GM12878 (cell line): ENCODE measurements around the gene FANCE. TPM values are rescaled to one million over a fixed set of nuclear protein-coding genes. Genes with fewer than 3 reads are reported as not detected.

Experiments
- ATAC-seq: fragments of 200-7000 bp; cut with Tn5 transposase; 3 replicates; pipeline ENCODE4 v1.9.1; 2020; ENCODE audit warnings: mild to moderate bottlenecking, moderate library complexity
- BruUV-seq: library from RNA; stranded (reverse); fragments of 400-500 nt; replicated peaks from 2 replicates; lab custom pipeline; 2021; lab: Mats Ljungman, UMichigan
- CTCF ChIA-PET: fragments of 300-600 bp; sonication (Branson Sonifier 250); formaldehyde crosslinking; extraction: SDS; loops from one replicate; lab custom pipeline; 2021; ENCODE audit warnings: inconsistent platforms; lab: Yijun Ruan, JAX
- POLR2A ChIA-PET: fragments of 350-600 bp; formaldehyde crosslinking; extraction: SDS; loops from one replicate; lab custom pipeline; 2021; ENCODE audit warnings: inconsistent platforms; lab: Charles Lee
- RAD21 ChIA-PET: fragments of 300-600 bp; sonication (Branson Sonifier 250); formaldehyde crosslinking; loops from one replicate; lab custom pipeline; 2023; ENCODE audit warnings: antibody characterized with exemption; ENCODE audit not compliant: unreplicated experiment; lab: Charles Lee
- SMC1A ChIA-PET: fragments of 300-600 bp; sonication (Branson Sonifier 250); formaldehyde crosslinking; loops from one replicate; lab custom pipeline; 2023; ENCODE audit not compliant: unreplicated experiment, uncharacterized antibody; lab: Charles Lee
- DNase-seq: peaks from one replicate; pipeline ENCODE4 v3.0.0-alpha.2; 2011; ENCODE audit warnings: low read depth, low spot score
- FAIRE-seq: peaks from 3 replicates; lab custom pipeline; 2011; peaks lifted over from hg19 to GRCh38; lab: Jason Lieb, UNC
- H2AFZ ChIP-seq: 2 replicates; pipeline ENCODE4 v1.6.0; 2011; ENCODE audit warnings: low read depth, low read length, control low read depth; ENCODE audit not compliant: control insufficient read depth
- H3K27ac ChIP-seq: 2 replicates; pipeline ENCODE4 v1.5.1; 2011; ENCODE audit warnings: control low read depth; ENCODE audit not compliant: control insufficient read depth, insufficient read depth
- H3K27me3 ChIP-seq, 2 experiments: replicated peaks in 1 of 2; 2 replicates each; pipeline versions ENCODE4 v1.6.0 to v1.6.1; 2011; ENCODE audit warnings: low read length in 1 of 2; ENCODE audit not compliant: control insufficient read depth in 2 of 2, insufficient read depth in 2 of 2
- H3K36me3 ChIP-seq, 2 experiments: 2 replicates each; pipeline ENCODE4 v1.5.1; 2011; ENCODE audit warnings: low read length in 1 of 2; ENCODE audit not compliant: control insufficient read depth in 2 of 2, insufficient read depth in 2 of 2
- H3K4me1 ChIP-seq: 2 replicates; pipeline ENCODE4 v1.6.1; 2011; ENCODE audit warnings: mild to moderate bottlenecking, low read length, moderate library complexity, mixed read lengths; ENCODE audit not compliant: control insufficient read depth, insufficient read depth
- H3K4me2 ChIP-seq: 2 replicates; pipeline ENCODE4 v1.6.0; 2011; ENCODE audit warnings: control low read depth; ENCODE audit not compliant: control insufficient read depth, insufficient read depth
- H3K4me3 ChIP-seq: fragments of 200-600 bp; sonication (generic); 2 replicates; pipeline ENCODE4 v1.5.1; 2016
- H3K79me2 ChIP-seq: 2 replicates; pipeline ENCODE4 v1.6.0; 2011; ENCODE audit warnings: low read length; ENCODE audit not compliant: control insufficient read depth, insufficient read depth
- H3K9ac ChIP-seq: 2 replicates; pipeline ENCODE4 v1.8.0; 2011; ENCODE audit warnings: low read length, control low read depth, mixed read lengths; ENCODE audit not compliant: control insufficient read depth, insufficient read depth
- H3K9me3 ChIP-seq: replicated peaks from 3 replicates; pipeline ENCODE4 v1.5.1; 2011; ENCODE audit warnings: mild to moderate bottlenecking, low read length; ENCODE audit not compliant: control insufficient read depth, insufficient read depth
- H4K20me1 ChIP-seq: 2 replicates; pipeline ENCODE4 v1.6.0; 2011; ENCODE audit not compliant: control insufficient read depth, insufficient read depth
- BACH1 ChIP-seq: fragments of 450-650 bp; IDR thresholded peaks from 2 replicates; pipeline ENCODE4 v1.6.1; 2017; ENCODE audit warnings: mild to moderate bottlenecking, borderline replicate concordance
- CBX5 ChIP-seq: sonication (generic); IDR thresholded peaks from 2 replicates; pipeline ENCODE4 v1.6.1; 2016; ENCODE audit warnings: low read depth, moderate library complexity, mild to moderate bottlenecking, inconsistent platforms
- IKZF2 ChIP-seq, 2 experiments: fragments of 450-650 bp; IDR thresholded peaks; 2 replicates each; pipeline ENCODE4 v1.6.1; 2017; ENCODE audit warnings: mild to moderate bottlenecking in 2 of 2, moderate library complexity in 2 of 2
- IRF4 ChIP-seq: IDR thresholded peaks from 2 replicates; pipeline ENCODE4 v1.6.1; 2011; ENCODE audit warnings: low read depth, low read length
- PAX5 ChIP-seq: IDR thresholded peaks from 2 replicates; pipeline ENCODE4 v1.6.1; 2011; ENCODE audit warnings: low read depth, low read length, borderline replicate concordance
- PML ChIP-seq: IDR thresholded peaks from 2 replicates; pipeline ENCODE4 v1.6.1; 2012; ENCODE audit warnings: low read length, inconsistent platforms
- POLR2AphosphoS5 ChIP-seq: IDR thresholded peaks from 2 replicates; pipeline ENCODE4 v1.6.1; 2011; ENCODE audit warnings: mild to moderate bottlenecking, low read length, inconsistent platforms
- YY1 ChIP-seq: IDR thresholded peaks from 2 replicates; pipeline ENCODE4 v1.6.1; 2011; ENCODE audit warnings: low read depth, mild to moderate bottlenecking, low read length
- WGBS: methylation state at CpG from one replicate; pipeline ENCODE4 v1.1.6; 2016; ENCODE audit warnings: low lambda C conversion rate; ENCODE audit not compliant: insufficient replicate concordance, insufficient coverage; ENCODE audit errors: missing lambda C conversion rate; 5-methylcytosine and 5-hydroxymethylcytosine counted together
- in situ Hi-C: fragments of 300-500 bp; cut with MboI; formaldehyde crosslinking; loops from 9 replicates; pipeline ENCODE4 v1.14.3; 2018; ENCODE audit warnings: mixed read lengths
- intact Hi-C: fragments of 100-400 bp; cut with micrococcal nuclease; formaldehyde crosslinking; loops from one replicate; pipeline ENCODE4 v1.14.2; 2022; ENCODE audit not compliant: unreplicated experiment
- polyA plus RNA-seq, 11 experiments: library from polyadenylated mRNA; depleted of rRNA in 4 of 11; unstranded in 6 of 11; stranded (reverse) in 5 of 11; fragments of >200 nt; fragmentation: Nextera tagmentation in 4 of 11; fragmentation: Illumina TruSeq in 1 of 11; extraction: Ambion mirVana in 4 of 11; extraction: Trizol in 1 of 11; gene quantifications; 1 replicate in 1 of 11; 2 replicates in 10 of 11; pipeline versions ENCODE4 v1.2.1 to v1.2.3, GENCODE V29; 2011 to 2016; ENCODE audit warnings: inconsistent platforms in 2 of 11, missing spikeins in 2 of 11, low read depth in 1 of 11
- total RNA-seq, 4 experiments: library from RNA; depleted of rRNA in 3 of 4; stranded (reverse); fragments of >200 nt in 3 of 4; fragmentation: Illumina TruSeq in 1 of 4; extraction: Trizol in 1 of 4; gene quantifications; 2 replicates each; pipeline versions ENCODE4 v1.2.1 to v1.2.3, GENCODE V29; 2013 to 2021

FANCE gene
- total and polyA plus RNA-seq, 10 of the 15 experiments (the other 5 are each of a cell fraction or from before 2014, with no cell fraction given): 3.0 to 13.3 (median 8.1) TPM

DNA sequence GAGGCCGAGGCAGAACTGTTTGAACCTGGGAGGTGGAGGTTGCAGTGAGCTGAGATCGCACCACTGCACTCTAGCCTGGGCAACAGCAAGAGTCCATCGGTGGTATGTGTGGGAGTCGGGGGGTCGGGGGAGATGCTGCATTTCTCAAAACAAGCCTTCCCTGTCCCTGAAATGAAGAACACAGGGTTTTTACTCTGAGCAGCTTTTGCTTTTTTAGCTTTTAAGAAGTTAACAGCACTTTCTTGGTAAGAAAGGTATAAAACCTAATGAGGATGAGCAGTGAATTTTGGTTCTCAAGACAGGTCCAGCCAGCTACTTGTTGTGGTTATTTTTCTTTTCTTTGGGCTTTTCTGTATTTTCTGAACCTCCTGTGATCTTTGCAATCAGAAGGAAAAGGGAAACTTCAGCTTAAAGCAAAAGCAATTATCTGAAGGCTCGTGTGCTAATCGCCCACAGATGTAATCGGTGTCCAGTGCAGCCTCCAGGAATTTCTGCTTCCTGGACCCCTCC, 19.8 kb downstream of the FANCE start:
- Histone ChIP-seq H2AFZ (no peak overlapping the region), H3K27me3 (no peaks in the 10 kb centered on the region), H3K9me3 (no peaks in the 10 kb centered on the region), H3K9ac (no peak overlapping the region), H3K27ac (no peak overlapping the region), H3K4me1 (no peaks in the 10 kb centered on the region), H3K36me3 (peaks cover 14% of the 10 kb centered on the region in 2 experiments), H3K79me2 (peaks cover 33% of the 10 kb centered on the region), H3K4me3 (peak overlapping the region; percentile 99), H4K20me1 (peaks cover 7% of the 10 kb centered on the region; the same call in 1 of the 2 replicates), H3K4me2 (peak overlapping the region; percentile 23)
- ChIA-PET SMC1A (interaction anchor here (1.2 to 1.4 kb wide), 3 partner anchors 14 to 174 kb away, joined by 4 to 7 read pairs (median 4); partner anchors contain the start of gene DEF6), RAD21 (interaction anchor here (0.9 to 1.8 kb wide), 2 partner anchors 21 to 128 kb away, joined by 3 to 4 read pairs; no protein-coding TSS in a partner anchor), POLR2A (interaction anchor here (0.6 to 0.8 kb wide), 3 partner anchors 8 to 57 kb away, joined by 3 read pairs; partner anchors contain the start of gene FANCE), CTCF (interaction anchor here (0.7 to 2.4 kb wide), 7 partner anchors 10 to 178 kb away, joined by 3 to 11 read pairs (median 5); partner anchors contain the start of gene PPARD)
- TF ChIP-seq PML (peak; percentile 19; the same call in 1 of the 2 replicates), IKZF2 (IDR thresholded peaks at IDR 0.05) (no peak), CBX5 (no peak), IRF4 (no peak), POLR2AphosphoS5 (peak; percentile 44; the same call in 1 of the 2 replicates), BACH1 (peak; percentile 33; the same call in 1 of the 2 replicates), YY1 (no peak), PAX5 (no peak)
- ATAC-seq (no peak), FAIRE-seq (no peak), DNase-seq (no peak)
- in situ Hi-C loops (no loop called here), intact Hi-C loops (no loop called here)
- no TSS peak for BruUV-seq
- 40% methylated on average over 8 of the region's 8 CpGs for WGBS
